Embryonic facial prominence (tissue), 1 donor: ENCODE results near the gene MYOC.
"Not testable (repeated sequence)": the region's sequence is repeated elsewhere in the genome, so short reads cannot be mapped to it uniquely, and the experiment has no call there.

Experiments used
- DNase-seq: peaks from one replicate; pipeline ENCODE4 v3.0.0-alpha.2; 2016; ENCODE audit errors: extremely low spot score

Gene MYOC

GRCh38 chr1:171606402-171606941 is 46.0 kb downstream of the MYOC start:
- DNase-seq, result no peak

GRCh38 chr1:171603042-171603441 is 49.4 kb downstream of the MYOC start:
- not testable (repeated sequence) for DNase-seq

GRCh38 chr1:171600862-171601261 is 51.6 kb downstream of the MYOC start:
- DNase-seq, result no peak

- DNase-seq, result not testable (repeated sequence)
Measured at GRCh38 chr1:171600310-171600709, 52.2 kb downstream of the MYOC start.

DNA sequence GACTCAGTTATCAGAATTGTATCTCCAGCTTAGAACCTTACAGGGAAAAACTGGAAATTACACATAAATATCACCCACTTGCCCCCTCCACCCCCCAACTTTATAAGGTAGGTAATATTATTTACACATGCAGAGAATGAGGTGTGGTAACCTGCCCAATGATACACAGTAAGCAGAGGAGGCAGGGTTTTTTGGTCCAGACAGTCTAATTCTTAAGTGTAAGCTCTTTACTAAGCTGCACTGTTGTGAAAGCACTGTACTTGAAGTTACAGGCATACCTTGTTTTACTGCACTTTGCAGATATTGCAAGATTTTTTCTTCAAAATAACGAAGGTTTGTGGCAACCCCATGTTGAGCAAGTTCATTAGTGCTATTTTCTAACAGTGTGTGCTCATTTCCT is 55.3 kb downstream of the MYOC start:
- DNase-seq, result no peak

- DNase-seq, result no peak
Measured at GRCh38 chr1:171596705-171597104, 55.8 kb downstream of the MYOC start.

DNA sequence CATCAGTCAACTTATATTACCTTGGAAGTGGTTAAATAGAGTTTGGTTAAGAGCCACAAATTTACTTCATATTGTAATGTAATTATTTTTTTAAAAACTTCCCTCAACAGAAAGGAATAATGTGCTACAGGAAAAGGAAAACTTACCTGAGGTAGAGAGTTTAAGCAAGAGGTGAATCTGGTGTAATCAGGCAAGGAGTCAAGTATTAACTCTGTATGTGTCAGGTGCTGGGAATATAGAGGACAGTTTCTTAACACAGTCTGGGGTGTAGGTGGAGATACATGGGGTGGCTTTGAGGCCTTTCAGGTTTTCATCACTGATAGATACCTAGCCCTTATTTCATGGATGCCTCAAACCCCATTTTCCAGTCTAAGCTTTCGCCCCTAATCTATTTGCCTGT is 56.4 kb downstream of the MYOC start:
- no peak for DNase-seq

- no peak for DNase-seq
Measured at GRCh38 chr1:171595324-171595723, 57.2 kb downstream of the MYOC start.

DNA sequence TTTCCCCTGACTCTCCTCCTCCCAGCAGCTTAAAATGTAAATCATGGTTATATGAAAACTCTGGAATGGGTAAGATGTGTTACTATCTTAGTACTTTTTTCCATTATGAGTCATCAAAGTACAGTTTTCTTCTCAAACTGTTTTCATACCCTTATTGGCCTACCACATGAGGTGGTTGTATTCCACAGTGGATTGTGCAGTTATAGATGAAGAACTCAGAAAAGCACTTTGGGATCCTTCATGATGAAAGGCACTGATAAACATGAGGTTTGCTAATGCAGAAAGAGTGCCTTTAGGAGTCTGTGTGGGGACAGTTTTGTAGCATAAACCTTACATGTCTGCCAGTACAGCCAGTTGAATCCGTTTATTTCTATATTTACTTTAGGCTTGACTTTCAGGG is 62.5 kb downstream of the MYOC start:
- DNase-seq, result no peak

DNA sequence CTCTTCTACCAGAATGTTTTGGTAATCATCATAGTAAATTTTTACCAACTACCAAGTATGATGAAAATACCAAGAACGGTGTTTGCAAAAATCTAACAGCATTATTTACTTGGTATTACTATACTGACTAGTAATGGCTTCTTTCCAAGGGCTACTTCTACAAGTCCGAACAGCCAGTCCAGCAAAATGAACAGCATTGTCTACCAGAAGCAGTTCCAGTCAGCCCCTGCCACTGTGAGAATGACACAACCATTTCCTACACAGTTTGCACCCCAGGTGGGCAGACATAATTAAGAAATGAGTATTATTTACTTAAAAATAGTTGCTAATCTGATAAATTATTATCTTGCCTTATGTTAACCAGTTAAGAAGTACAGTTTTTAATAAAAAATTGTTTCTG is 64.3 kb downstream of the MYOC start:
- DNase-seq, result no peak

GRCh38 chr1:171585715-171586114 is 66.8 kb downstream of the MYOC start:
- DNase-seq, result no peak
